Stimulated activated CD8-positive, alpha-beta memory T cell treated with anti-CD3 and anti-CD28 coated beads, Interleukin-7, amount 100 ng/mL, for 24 hours (primary cell): ENCODE data around the gene ZBTB7A.

Experiments
- DNase-seq: peaks from one replicate; pipeline ENCODE4 v3.0.0-alpha.2; 2020; ENCODE audit warnings: low read depth

ZBTB7A gene

DNA sequence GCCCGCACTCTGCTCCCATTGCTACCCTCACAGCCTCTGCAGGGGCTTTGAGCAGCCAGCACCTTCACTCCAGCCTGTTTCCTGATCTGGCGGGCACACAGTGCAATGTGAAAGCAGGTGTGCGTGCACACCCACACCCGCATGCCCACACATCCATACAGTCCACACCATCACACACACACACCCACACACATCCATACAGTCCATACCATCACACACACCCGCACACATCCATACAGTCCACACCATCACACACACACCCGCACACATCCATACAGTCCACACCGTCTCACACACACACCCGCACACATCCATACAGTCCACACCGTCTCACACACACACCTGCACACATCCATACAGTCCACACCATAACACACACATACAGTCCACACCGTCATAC lies 31.1 kb downstream of the ZBTB7A start:
- no peak for DNase-seq

- no peak for DNase-seq
These were observed 31.6 kb downstream of the ZBTB7A start for GRCh38 chr19:4035018-4035566.

- DNase-seq = no peak
These were observed 32.4 kb downstream of the ZBTB7A start for GRCh38 chr19:4034048-4035017.

GRCh38 chr19:4033028-4033956 lies 33.4 kb downstream of the ZBTB7A start:
- no peak for DNase-seq

DNA sequence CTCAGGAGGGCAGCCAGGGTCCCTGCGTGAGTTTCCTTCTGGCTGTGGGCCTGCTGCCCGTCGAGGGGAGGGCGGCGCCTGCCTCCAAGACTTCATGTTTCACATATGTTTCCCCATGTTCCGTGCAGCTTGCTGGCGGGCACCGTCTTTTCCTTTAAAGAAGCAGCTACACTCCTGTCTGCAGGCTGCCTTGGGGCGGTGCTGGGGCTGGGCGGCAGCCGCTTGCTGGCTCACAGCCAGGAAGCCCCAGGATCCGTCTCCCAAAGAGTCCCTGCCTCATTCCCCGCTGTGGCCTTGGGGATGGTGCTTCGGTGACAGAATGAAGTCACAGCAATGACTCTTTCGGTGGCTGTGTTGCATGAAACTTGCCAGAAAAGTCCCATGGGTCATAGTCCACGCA lies 34.3 kb downstream of the ZBTB7A start:
- DNase-seq = no peak

DNA sequence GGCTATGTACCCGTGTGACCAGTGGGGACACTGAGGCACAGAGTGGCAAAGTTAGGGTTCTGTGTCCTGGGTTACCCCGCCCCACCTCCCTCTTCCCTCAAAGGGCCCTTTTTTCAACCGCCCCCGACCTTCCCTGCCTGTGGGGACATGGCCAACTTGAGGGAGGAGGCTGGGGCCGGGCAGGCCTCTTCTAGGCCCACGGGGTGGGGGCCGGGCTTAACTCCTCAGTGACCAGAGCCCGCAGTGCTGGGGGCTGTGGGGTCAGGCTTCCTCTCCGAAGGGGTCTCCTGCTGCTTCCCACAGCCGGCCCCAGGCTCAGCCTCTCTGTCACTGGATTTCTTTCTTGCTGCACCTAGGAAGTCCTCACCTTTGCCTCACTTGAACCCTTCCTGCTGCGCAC lies 35.3 kb downstream of the ZBTB7A start:
- no peak for DNase-seq

DNA sequence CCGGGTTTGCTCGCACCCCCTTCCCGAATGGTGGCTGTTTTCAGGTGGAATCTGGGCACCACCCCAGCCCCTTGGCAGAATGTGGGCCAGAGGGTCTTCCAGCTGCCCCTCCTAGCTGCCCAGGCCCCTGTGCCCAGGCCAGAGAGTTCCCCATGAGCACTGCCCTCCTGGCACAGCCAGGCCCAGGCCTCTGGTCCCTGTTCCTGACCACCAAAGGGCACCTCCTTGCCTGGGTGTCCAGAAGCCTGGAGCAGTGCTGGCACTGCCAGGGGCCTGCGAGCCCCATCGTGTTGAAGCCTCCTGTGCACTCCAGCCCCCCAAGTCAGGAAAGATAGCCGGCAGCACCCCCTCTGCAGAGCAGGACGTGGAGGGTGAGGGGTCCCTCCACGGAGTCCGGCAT lies 35.7 kb downstream of the ZBTB7A start:
- DNase-seq = no peak

DNA sequence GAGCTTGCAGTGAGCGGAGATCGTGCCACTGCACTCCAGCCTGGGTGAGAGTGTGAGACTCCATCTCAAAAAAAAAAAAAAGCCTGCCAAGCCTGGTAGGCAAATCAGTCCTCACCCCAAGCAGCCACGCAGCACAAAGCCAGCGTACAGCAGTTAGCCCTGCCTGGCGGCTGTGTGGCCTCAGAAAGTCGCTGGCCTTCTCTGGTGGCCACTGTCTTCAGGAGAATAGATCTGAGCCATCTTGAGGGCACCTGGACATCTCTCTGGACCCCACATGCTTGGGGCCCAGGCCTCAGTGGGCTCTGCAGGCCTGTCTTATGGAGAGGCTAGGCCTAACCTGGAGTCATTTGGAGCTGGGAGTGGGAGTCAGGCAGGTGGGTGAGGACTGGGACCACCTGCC lies 36.1 kb downstream of the ZBTB7A start:
- DNase-seq = no peak

DNA sequence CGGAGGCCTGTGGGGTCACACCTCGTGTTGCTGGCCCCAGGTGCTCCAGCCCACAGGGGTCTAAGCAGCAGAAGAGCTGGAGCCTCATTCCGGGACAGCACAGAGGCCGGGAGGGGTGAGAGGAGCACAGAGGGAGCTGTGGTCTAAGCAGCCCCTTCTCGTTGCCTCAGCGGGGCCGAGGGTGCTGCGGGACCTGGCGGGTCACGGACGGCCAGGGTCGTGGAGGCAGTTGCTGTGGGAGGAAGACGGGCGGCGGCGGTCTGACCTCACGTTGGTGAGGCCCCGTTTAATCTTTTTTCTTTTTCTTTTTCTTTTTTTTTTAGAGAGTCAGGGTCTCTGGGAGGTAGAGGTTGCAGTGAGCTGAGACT lies 37.5 kb downstream of the ZBTB7A start:
- no peak for DNase-seq

DNA sequence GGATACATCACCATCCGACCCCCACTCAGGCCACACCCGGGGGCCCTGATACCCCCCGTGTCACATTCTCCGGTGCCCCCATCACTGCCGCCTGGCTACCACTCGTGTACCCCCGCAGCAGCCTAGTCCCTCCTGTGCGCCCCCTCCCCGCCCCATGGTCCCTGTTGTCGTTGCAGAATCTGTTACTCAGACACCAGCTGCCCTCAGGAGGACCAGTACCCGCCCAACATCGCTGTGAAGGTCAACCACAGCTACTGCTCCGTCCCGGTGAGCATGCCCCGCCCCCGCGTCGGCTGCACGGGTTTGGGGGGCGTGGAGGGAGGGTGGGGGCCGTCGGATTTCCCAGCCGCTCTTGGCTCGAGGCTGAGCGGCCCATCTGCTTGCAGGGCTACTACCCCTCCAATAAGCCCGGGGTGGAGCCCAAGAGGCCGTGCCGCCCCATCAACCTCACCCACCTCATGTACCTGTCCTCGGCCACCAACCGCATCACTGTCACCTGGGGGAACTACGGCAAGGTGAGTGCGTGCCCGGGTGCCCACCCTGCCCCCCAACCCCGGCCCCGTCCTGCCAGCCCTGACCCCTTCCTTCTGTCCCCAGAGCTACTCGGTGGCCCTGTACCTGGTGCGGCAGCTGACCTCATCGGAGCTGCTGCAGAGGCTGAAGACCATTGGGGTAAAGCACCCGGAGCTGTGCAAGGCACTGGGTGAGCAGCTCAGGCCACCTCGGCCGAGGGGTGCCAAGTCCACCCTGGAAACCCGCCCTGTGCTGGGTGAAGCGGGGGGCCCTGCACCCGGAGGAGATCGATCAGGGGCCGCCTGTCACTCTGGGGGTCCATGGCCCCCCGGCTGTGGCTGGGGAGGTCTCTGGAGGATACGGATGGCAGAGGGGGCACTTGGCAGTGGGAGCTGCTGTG lies 38.1 kb downstream of the ZBTB7A start:
- DNase-seq = no peak

GRCh38 chr19:4027146-4027545 lies 39.6 kb downstream of the ZBTB7A start:
- no peak for DNase-seq

DNA sequence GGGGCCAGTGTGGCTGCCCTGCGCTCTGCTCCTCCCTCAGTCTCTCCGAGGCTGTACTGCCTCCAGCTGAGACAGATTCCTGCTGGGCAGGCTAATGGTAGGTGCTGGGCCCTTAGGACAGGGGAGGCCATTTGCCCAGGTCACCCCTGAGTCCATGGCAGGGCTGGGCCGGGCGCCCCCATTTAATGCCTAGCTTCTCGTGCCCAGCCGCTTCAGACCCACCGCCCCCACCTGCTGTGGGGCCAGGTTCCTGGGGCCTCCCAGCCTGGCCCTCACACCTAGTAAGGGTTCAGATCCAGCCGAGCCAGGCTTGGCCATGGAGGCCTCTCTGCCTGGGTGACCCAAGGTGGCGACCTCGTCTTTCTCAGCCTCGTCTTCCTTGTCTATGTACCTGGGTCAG lies 41.4 kb downstream of the ZBTB7A start:
- DNase-seq = no peak

DNA sequence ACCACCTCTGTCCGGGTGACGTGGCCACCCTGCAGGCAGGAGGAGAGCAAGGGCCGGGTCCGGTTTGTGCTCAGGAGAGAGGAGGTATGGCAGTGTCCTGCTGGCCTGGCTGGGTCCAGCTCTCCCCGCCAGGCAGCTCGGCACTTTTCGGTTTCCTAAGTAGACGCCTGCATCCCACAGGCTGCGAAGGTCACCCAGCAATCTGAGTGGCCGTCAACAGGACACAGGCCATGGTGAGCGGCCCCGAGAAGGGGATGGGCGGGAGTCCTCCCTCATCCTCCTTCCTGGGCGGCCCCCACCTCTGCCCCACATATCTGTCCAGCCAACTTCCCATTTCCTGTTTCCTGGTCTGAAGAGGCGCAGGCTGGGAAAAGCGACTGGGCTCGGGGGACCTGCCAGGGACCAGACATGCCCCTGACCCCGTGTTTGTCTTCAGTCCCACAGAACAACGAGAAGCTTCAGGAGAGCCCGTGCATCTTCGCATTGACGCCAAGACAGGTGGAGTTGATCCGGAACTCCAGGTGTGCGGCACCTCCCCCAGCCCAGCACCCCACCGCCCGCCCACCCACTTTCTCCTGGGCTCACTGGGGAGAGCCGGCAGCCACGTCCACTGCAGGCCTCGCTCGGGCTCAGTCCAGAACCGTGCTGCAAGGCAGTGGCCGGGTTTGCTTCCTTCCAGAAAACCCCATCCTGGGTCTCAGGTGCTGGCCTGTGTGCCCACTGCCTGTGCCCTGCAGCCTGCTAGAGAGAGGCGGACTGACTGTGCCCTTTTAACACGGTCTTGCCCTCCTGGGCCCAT lies 42.9 kb downstream of the ZBTB7A start:
- no peak for DNase-seq

- DNase-seq = no peak
These were observed 47.1 kb downstream of the ZBTB7A start for GRCh38 chr19:4019578-4019977.

DNA sequence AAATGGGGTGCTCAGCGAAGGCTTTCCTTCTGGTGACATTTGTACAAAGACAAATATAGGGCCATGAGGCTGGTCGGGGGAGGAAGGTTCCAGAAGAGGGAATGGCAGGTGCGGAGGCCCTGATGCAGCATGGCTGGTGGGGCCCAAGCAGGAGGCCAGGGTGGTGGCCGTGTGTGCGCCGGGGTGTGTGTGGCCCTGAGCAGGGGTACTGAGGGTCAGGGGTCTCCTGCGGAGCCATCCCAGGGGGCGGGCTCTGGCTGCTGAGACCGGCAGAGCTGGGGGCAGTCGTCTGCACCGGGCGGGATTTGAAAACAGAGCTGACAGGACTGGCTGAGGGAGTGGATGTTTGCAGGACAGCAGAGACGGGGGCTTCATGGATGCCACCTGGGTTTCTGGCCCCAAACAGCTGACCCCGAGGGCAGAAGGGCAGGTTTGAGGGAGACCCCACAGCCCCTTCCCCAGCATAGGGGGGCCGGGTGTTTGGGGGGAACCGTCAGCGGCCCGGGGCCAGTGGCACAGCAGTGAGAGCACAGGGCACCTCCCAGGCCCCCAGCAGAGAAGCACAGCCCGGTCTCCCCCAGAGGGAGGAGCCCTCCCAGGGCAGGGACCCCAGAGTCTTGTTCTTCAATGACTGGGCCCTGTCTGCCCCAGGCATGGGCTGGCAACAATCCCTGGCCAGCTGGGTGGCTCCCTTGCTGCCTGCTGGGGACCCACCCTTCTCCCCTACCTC lies 47.8 kb downstream of the ZBTB7A start:
- DNase-seq = no peak

- no peak for DNase-seq
These were observed 48.5 kb downstream of the ZBTB7A start for GRCh38 chr19:4018140-4018613.

DNA sequence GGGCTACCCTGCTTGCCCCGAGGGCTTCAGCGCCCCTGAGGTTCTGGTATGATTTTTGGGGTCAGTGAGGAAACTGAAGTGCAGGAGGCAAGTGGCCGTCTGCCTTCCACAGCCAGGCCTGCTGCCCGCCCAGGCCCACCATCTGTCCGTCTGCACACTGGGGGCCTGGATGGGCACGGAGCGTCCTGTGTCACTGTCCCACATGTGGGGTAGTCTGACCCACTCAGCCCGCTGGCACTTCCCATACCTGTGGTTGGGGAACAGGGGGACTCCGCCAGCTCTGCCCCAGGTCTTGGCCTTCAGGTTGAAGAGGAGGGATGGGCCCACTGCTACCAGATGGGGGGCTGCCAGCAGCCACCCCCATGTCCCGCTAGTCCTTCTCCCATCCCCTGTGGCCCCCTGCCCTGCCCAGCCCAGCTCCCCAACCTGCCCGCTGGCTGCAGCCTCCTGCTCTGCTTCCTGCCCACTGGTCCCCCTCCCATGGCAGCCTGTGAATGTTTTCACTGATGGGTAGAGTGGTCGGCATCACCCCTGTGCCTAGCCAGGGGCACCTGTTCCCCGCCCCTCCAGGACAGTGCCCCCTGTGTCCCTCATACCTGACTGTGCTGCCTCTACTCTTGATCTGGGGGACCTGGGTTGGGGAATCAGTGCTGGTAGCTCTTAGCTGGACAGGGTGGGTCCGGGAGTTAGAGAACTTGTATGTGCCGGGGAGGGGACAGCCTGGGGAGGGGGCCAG lies 49.6 kb downstream of the ZBTB7A start:
- DNase-seq = no peak

- DNase-seq = no peak
These were observed 50.2 kb downstream of the ZBTB7A start for GRCh38 chr19:4016486-4016885.
